Astrocyte (in vitro differentiated cells and primary cell): ENCODE results near the gene PRKG1. TPM values are rescaled to one million over a fixed set of nuclear protein-coding genes. Genes with fewer than 3 reads are reported as not detected.

Source experiments
- DNase-seq: peaks from one replicate; pipeline ENCODE4 v3.0.0-alpha.2; 2010; ENCODE audit warnings: low read depth
- FAIRE-seq: peaks from 2 replicates; lab custom pipeline; 2011; peaks lifted over from hg19 to GRCh38; lab: Jason Lieb, UNC
- H2AFZ ChIP-seq: 2 replicates; pipeline ENCODE4 v1.6.0; 2012; ENCODE audit warnings: low read depth, low read length, inconsistent platforms
- H3K27ac ChIP-seq: 2 replicates; pipeline ENCODE4 v1.5.1; 2011; ENCODE audit warnings: low read depth, low read length, inconsistent platforms
- H3K27me3 ChIP-seq: 2 replicates; pipeline ENCODE4 v1.6.0; 2011; ENCODE audit warnings: low read length, inconsistent platforms; ENCODE audit not compliant: insufficient read depth
- H3K36me3 ChIP-seq: 2 replicates; pipeline ENCODE4 v1.5.1; 2011; ENCODE audit warnings: low read length, inconsistent platforms; ENCODE audit not compliant: insufficient read depth
- H3K4me1 ChIP-seq: 2 replicates; pipeline ENCODE4 v1.5.1; 2011; ENCODE audit warnings: low read length, inconsistent platforms; ENCODE audit not compliant: insufficient read depth
- H3K4me2 ChIP-seq: 2 replicates; pipeline ENCODE4 v1.6.0; 2012; ENCODE audit warnings: low read length, inconsistent platforms
- H3K4me3 ChIP-seq: 2 replicates; pipeline ENCODE4 v1.5.1; 2011; ENCODE audit warnings: low read depth, mild to moderate bottlenecking, low read length, inconsistent platforms; ENCODE audit not compliant: insufficient read depth
- H3K79me2 ChIP-seq: 2 replicates; pipeline ENCODE4 v1.6.0; 2012; ENCODE audit warnings: mild to moderate bottlenecking, low read length, inconsistent platforms; ENCODE audit not compliant: insufficient read depth
- H3K9ac ChIP-seq: 2 replicates; pipeline ENCODE4 v1.6.0; 2012; ENCODE audit warnings: mild to moderate bottlenecking, low read length, inconsistent platforms
- H3K9me3 ChIP-seq: 2 replicates; pipeline ENCODE4 v1.5.1; 2012; ENCODE audit warnings: low read depth, mild to moderate bottlenecking, low read length, inconsistent platforms; ENCODE audit not compliant: insufficient read depth
- H4K20me1 ChIP-seq: 2 replicates; pipeline ENCODE4 v1.6.0; 2012; ENCODE audit warnings: low read length, inconsistent platforms; ENCODE audit not compliant: insufficient read depth
- H3K27ac Mint-ChIP-seq: one replicate; pipeline ENCODE4 v1.8.0; 2021; ENCODE audit warnings: mild to moderate bottlenecking, mixed read lengths; ENCODE audit not compliant: unreplicated experiment
- H3K27me3 Mint-ChIP-seq: one replicate; pipeline ENCODE4 v1.8.0; 2021; ENCODE audit warnings: low read depth, mixed read lengths; ENCODE audit not compliant: unreplicated experiment
- H3K36me3 Mint-ChIP-seq: one replicate; pipeline ENCODE4 v1.8.0; 2021; ENCODE audit warnings: low read depth, mixed read lengths; ENCODE audit not compliant: unreplicated experiment
- H3K4me1 Mint-ChIP-seq: one replicate; pipeline ENCODE4 v1.8.0; 2021; ENCODE audit warnings: low read depth, mixed read lengths; ENCODE audit not compliant: unreplicated experiment
- H3K4me3 Mint-ChIP-seq: one replicate; pipeline ENCODE4 v1.8.0; 2021; ENCODE audit warnings: mild to moderate bottlenecking, moderate library complexity, mixed read lengths; ENCODE audit not compliant: unreplicated experiment
- H3K9me3 Mint-ChIP-seq: one replicate; pipeline ENCODE4 v1.8.0; 2021; ENCODE audit warnings: mild to moderate bottlenecking, mixed read lengths; ENCODE audit not compliant: unreplicated experiment
- EZH2 ChIP-seq: IDR thresholded peaks from 2 replicates; pipeline ENCODE4 v1.6.1; 2012; ENCODE audit warnings: mild to moderate bottlenecking, low read length, inconsistent platforms; ENCODE audit not compliant: insufficient read depth
- total RNA-seq: library from RNA; stranded (reverse); gene quantifications from 2 replicates; pipeline ENCODE4 v1.2.1, GENCODE V29; 2021
- TF ChIP-seq, protein P1 (sequence below): IDR thresholded peaks from 2 replicates; pipeline ENCODE4 v1.5.1; 2011; ENCODE audit warnings: low read depth, mild to moderate bottlenecking, inconsistent platforms, low read length, moderate library complexity; ENCODE audit not compliant: insufficient read depth

The PRKG1 gene
- total RNA-seq, 1 donor from 2014 or later = 3.1 TPM

DNA sequence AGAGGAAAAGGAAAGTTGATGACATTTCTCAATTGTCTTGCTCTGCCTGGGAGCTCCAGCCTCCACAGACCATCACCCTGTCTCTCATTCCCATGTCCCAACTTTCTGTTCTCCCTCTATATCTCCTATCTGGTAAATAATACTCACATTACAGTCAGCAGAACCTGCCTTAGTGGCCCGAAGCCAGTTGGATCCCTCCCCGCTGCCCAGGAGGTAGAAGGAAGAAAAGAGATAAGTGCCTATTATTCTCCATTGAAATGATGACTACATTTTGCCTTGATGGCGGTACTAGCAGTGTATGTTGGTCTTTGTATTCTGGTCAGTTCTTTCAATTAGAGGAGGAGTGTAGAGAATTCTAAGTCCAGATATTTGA is 533.2 kb downstream of the PRKG1 start:
- TF ChIP-seq, protein P1, sequence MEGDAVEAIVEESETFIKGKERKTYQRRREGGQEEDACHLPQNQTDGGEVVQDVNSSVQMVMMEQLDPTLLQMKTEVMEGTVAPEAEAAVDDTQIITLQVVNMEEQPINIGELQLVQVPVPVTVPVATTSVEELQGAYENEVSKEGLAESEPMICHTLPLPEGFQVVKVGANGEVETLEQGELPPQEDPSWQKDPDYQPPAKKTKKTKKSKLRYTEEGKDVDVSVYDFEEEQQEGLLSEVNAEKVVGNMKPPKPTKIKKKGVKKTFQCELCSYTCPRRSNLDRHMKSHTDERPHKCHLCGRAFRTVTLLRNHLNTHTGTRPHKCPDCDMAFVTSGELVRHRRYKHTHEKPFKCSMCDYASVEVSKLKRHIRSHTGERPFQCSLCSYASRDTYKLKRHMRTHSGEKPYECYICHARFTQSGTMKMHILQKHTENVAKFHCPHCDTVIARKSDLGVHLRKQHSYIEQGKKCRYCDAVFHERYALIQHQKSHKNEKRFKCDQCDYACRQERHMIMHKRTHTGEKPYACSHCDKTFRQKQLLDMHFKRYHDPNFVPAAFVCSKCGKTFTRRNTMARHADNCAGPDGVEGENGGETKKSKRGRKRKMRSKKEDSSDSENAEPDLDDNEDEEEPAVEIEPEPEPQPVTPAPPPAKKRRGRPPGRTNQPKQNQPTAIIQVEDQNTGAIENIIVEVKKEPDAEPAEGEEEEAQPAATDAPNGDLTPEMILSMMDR = no peak
- no peak for TF ChIP-seq EZH2
- no peak overlapping the region for H3K4me3 ChIP-seq
- no peak for FAIRE-seq
- no peak overlapping the region for H3K27ac ChIP-seq
- Mint-ChIP-seq H3K9me3 (no peaks in the 10 kb centered on the region), H3K4me3 (no peak overlapping the region), H3K27ac (no peak overlapping the region), H3K36me3 (no peaks in the 10 kb centered on the region), H3K4me1 (no peaks in the 10 kb centered on the region), H3K27me3 (no peaks in the 10 kb centered on the region)
- H3K4me1 ChIP-seq = no peaks in the 10 kb centered on the region
- H4K20me1 ChIP-seq = no peaks in the 10 kb centered on the region
- DNase-seq = no peak
- no peaks in the 10 kb centered on the region for H3K27me3 ChIP-seq
- H3K79me2 ChIP-seq = no peaks in the 10 kb centered on the region
- no peaks in the 10 kb centered on the region for H3K36me3 ChIP-seq
- no peak overlapping the region for H3K9ac ChIP-seq
- H3K4me2 ChIP-seq = no peak overlapping the region
- no peak overlapping the region for H2AFZ ChIP-seq
- H3K9me3 ChIP-seq = no peaks in the 10 kb centered on the region

DNA sequence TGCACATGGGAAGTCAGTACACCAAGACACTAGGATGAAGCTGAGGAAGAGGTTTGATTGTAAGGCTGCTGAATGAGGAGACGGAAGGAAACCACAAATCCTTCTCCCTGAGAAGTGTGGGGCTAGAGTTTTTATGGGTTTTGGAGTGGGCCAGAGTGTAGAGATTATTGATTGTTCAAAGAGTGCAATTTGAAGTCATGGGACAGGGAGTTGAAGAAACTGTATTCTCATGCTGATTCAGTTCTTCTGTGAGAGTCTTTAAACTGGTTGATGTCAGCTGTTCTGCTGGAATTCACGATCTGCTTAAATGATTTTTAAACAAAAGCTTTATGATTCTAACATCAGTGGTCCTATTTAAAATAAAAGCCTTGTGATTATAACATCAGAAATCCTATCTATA is 533.9 kb downstream of the PRKG1 start:
- Histone ChIP-seq H4K20me1 (no peaks in the 10 kb centered on the region), H3K4me1 (no peaks in the 10 kb centered on the region), H3K27me3 (no peaks in the 10 kb centered on the region), H3K9me3 (no peaks in the 10 kb centered on the region), H3K9ac (no peak overlapping the region), H3K79me2 (no peaks in the 10 kb centered on the region), H2AFZ (no peak overlapping the region), H3K27ac (no peak overlapping the region), H3K4me2 (no peak overlapping the region), H3K4me3 (no peak overlapping the region), H3K36me3 (no peaks in the 10 kb centered on the region)
- Mint-ChIP-seq H3K36me3 (no peaks in the 10 kb centered on the region), H3K4me3 (no peak overlapping the region), H3K27me3 (no peaks in the 10 kb centered on the region), H3K4me1 (no peaks in the 10 kb centered on the region), H3K27ac (no peak overlapping the region), H3K9me3 (no peaks in the 10 kb centered on the region)
- no peak for DNase-seq
- FAIRE-seq = no peak
- TF ChIP-seq, protein P1 = no peak
- no peak for TF ChIP-seq EZH2

DNA sequence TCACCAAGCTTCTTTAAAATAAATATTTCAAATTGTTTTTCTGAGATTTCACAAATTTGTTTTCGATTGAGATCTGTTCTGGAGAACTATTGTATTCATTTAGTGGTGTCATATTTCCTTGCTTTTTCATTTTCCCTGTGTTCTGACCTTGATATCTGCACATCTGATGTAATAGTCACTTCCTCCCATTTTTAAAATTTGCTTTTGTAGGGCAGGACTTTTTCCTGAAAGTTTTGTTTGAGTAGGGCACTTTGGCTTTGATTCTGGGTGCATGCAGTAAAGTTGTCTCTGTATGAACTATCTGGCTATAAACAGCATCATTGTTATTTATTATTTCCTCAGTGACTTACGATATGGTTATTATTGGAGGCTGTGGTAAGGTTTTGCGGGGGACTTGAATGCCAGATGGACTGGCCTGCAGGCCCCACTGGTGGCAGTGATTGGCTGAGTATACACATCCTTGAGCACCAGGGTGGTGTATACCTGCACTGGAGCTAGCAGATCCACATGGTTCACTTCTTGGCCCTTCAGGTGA is 541.5 kb downstream of the PRKG1 start:
- H3K9ac ChIP-seq = no peak overlapping the region
- no peaks in the 10 kb centered on the region for H3K9me3 ChIP-seq
- Mint-ChIP-seq H3K27ac (no peak overlapping the region), H3K4me1 (no peaks in the 10 kb centered on the region), H3K27me3 (no peaks in the 10 kb centered on the region), H3K4me3 (no peak overlapping the region), H3K36me3 (no peaks in the 10 kb centered on the region), H3K9me3 (no peaks in the 10 kb centered on the region)
- no peak overlapping the region for H3K27ac ChIP-seq
- DNase-seq (no peak), FAIRE-seq (no peak)
- H3K4me3 ChIP-seq = no peak overlapping the region
- TF ChIP-seq, protein P1 = no peak
- TF ChIP-seq EZH2 = no peak
- H4K20me1 ChIP-seq = no peaks in the 10 kb centered on the region
- H3K4me2 ChIP-seq = no peak overlapping the region
- H3K36me3 ChIP-seq = no peaks in the 10 kb centered on the region
- H3K79me2 ChIP-seq = no peaks in the 10 kb centered on the region
- no peak overlapping the region for H2AFZ ChIP-seq
- H3K27me3 ChIP-seq = peaks cover 2% of the 10 kb centered on the region
- no peaks in the 10 kb centered on the region for H3K4me1 ChIP-seq
